Stimulated activated CD4-positive, alpha-beta T cell treated with anti-CD3 and anti-CD28 coated beads, Interleukin-15, amount 100 ng/mL, for 48 hours (primary cell): ENCODE data around the gene C11orf58.

Experiments
- DNase-seq, 2 donors: peaks; one replicate each; pipeline ENCODE4 v3.0.0-alpha.2; 2020; ENCODE audit warnings: low read depth in 2 of 2

Gene C11orf58

GRCh38 chr11:16804104-16804947, 65.9 kb downstream of the C11orf58 start:
- no peak for DNase-seq

DNA sequence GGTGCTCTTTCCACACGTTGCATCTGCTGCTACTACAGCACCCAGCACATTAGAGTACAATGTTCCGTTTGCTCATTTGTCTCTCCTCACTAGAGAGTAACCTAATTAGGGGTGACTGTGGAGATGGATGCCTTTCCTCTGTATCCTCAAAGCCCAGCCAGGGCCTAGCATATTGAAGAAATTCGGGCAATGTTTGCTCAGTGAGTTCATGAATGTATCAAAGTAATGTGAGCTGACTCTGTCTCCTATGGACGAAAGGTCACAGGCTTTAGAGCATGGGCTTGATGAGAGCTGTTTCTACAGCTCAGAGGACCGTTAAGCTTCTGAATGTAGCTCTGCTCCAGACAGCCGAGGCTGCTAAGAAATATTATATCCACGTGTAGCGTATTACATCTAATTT, 67.5 kb downstream of the C11orf58 start:
- no peak for DNase-seq

GRCh38 chr11:16806791-16807190, 68.3 kb downstream of the C11orf58 start:
- DNase-seq, result no peak

DNA sequence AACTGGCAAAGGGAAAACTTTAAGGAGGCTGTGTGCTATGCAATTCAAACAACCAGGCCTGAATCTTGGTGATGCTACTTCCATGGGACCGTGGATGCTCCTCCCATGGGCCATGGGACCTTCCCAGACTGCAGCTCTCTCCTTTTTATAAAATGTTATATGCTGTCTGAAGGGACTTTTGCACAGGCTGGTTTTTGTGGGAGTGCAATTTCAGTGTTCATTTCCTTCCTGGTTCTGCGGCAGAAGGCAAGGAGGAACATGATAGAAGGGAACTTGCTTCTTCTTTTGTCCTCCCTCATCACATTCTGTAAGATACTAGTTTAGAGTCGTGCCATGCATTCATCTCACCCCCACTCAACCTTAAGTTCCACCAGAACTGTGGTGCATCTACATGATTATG, 68.9 kb downstream of the C11orf58 start:
- no peak for DNase-seq
